ENCODE data around the gene UBE2B. TPM values are rescaled to one million over a fixed set of nuclear protein-coding genes. Genes with fewer than 3 reads are reported as not detected.

The UBE2B gene
- polyA plus RNA-seq, 1 donor from 2014 or later = 128 TPM

DNA sequence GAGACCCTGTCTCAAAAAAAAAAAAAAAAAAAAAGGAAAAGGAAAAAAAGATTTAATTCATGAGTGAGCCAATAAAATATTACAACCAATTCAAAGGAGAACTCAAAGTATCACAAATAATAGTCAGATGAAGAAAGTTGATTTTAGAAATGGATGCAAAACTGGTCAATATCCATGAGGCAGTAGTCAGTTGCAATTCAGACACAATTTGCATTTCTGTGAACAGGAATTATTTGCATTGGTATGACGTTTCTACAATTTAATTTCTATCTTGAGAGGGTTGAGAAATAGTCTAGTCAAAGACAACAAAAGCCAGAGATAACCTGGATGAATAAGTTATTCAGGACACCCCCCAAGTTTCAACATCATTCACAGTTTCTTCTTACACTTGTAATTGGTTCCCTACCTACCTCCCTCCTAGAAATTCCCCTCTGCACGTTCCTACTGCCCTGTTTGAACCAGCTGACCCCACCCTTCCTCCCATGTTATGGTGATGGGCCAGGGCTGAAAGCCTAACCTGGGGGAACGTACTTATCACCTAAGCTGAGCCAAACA lies 68.9 kb downstream of the UBE2B start:
- Histone ChIP-seq H3F3A (ENCODE audit: insufficient read depth, low read length, poor library complexity, severe bottlenecking) (no peaks in the 10 kb centered on the region), H4K20me1 (ENCODE audit: insufficient read depth) (no peaks in the 10 kb centered on the region), H3K27me3 (ENCODE audit: insufficient read depth, low read depth, low read length) (no peaks in the 10 kb centered on the region), H3K27ac (ENCODE audit: low read length) (no peak overlapping the region), H3K79me2 (replicated peaks; ENCODE audit: insufficient read depth, low read length) (no peaks in the 10 kb centered on the region), H3K4me2 (ENCODE audit: low read length) (no peak overlapping the region), H2AFZ (ENCODE audit: low read depth, low read length) (no peak overlapping the region), H3K9me3 (ENCODE audit: low read length) (no peaks in the 10 kb centered on the region), H3K9ac (ENCODE audit: low read length) (no peak overlapping the region), H3K9me2 (ENCODE audit: insufficient read depth, low read length) (no peaks in the 10 kb centered on the region), H3K36me3 (ENCODE audit: insufficient read depth, low read length) (no peaks in the 10 kb centered on the region), H3K4me3 (ENCODE audit: low read length) (no peak overlapping the region)
- TF ChIP-seq TAF1 (IDR thresholded peaks at IDR 0.05; ENCODE audit: low read depth) (no peak), EP300 (conservative IDR thresholded peaks at IDR 0.05; ENCODE audit: poor library complexity, severe bottlenecking) (no peak), EZH2 (IDR thresholded peaks at IDR 0.05; ENCODE audit: borderline replicate concordance, insufficient read depth, low read length, poor library complexity, severe bottlenecking) (no peak), RAD21 (conservative IDR thresholded peaks at IDR 0.05) (no peak), SMC3 (conservative IDR thresholded peaks at IDR 0.05; ENCODE audit: poor library complexity) (no peak), POLR2AphosphoS5 (IDR thresholded peaks at IDR 0.05) (no peak), MXI1 (conservative IDR thresholded peaks at IDR 0.05; ENCODE audit: poor library complexity, severe bottlenecking) (no peak)
- TF ChIP-seq, protein P1, sequence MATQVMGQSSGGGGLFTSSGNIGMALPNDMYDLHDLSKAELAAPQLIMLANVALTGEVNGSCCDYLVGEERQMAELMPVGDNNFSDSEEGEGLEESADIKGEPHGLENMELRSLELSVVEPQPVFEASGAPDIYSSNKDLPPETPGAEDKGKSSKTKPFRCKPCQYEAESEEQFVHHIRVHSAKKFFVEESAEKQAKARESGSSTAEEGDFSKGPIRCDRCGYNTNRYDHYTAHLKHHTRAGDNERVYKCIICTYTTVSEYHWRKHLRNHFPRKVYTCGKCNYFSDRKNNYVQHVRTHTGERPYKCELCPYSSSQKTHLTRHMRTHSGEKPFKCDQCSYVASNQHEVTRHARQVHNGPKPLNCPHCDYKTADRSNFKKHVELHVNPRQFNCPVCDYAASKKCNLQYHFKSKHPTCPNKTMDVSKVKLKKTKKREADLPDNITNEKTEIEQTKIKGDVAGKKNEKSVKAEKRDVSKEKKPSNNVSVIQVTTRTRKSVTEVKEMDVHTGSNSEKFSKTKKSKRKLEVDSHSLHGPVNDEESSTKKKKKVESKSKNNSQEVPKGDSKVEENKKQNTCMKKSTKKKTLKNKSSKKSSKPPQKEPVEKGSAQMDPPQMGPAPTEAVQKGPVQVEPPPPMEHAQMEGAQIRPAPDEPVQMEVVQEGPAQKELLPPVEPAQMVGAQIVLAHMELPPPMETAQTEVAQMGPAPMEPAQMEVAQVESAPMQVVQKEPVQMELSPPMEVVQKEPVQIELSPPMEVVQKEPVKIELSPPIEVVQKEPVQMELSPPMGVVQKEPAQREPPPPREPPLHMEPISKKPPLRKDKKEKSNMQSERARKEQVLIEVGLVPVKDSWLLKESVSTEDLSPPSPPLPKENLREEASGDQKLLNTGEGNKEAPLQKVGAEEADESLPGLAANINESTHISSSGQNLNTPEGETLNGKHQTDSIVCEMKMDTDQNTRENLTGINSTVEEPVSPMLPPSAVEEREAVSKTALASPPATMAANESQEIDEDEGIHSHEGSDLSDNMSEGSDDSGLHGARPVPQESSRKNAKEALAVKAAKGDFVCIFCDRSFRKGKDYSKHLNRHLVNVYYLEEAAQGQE (IDR thresholded peaks at IDR 0.05; ENCODE audit: borderline replicate concordance) = no peak
- TF ChIP-seq, protein P2, sequence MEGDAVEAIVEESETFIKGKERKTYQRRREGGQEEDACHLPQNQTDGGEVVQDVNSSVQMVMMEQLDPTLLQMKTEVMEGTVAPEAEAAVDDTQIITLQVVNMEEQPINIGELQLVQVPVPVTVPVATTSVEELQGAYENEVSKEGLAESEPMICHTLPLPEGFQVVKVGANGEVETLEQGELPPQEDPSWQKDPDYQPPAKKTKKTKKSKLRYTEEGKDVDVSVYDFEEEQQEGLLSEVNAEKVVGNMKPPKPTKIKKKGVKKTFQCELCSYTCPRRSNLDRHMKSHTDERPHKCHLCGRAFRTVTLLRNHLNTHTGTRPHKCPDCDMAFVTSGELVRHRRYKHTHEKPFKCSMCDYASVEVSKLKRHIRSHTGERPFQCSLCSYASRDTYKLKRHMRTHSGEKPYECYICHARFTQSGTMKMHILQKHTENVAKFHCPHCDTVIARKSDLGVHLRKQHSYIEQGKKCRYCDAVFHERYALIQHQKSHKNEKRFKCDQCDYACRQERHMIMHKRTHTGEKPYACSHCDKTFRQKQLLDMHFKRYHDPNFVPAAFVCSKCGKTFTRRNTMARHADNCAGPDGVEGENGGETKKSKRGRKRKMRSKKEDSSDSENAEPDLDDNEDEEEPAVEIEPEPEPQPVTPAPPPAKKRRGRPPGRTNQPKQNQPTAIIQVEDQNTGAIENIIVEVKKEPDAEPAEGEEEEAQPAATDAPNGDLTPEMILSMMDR (IDR thresholded peaks at IDR 0.05; ENCODE audit: poor library complexity, severe bottlenecking) = no peak

Other genes with a start within 250 kb of the UBE2B start
- gene SKP1, start 194.6 kb upstream of the UBE2B start, polyA plus RNA-seq = 1,249 and 1,492 TPM in 2 replicates
- 232 and 251 TPM in 2 replicates for gene PPP2CA, start 145.5 kb upstream of the UBE2B start, polyA plus RNA-seq
- 16.7 and 18.1 TPM in 2 replicates for gene CDKL3, start 4.4 kb upstream of the UBE2B start, polyA plus RNA-seq
- gene CDKN2AIPNL, start 40.3 kb downstream of the UBE2B start, polyA plus RNA-seq = 77.0 and 78.4 TPM in 2 replicates
- gene JADE2, start 154.1 kb downstream of the UBE2B start, polyA plus RNA-seq = 0.84 and 1.9 TPM in 2 replicates